ENCODE results near the gene SLC43A2.

SLC43A2 gene

GRCh38 chr17:1559047-1560043, 69.3 kb downstream of the SLC43A2 start:
- Mint-ChIP-seq H3K27ac (no peak overlapping the region), H3K4me3 (no peak overlapping the region), H3K27me3 (ENCODE audit: low read depth) (peaks cover 9% of the 10 kb centered on the region), H3K4me1 (ENCODE audit: low read depth) (peaks cover 44% of the 10 kb centered on the region), H3K36me3 (ENCODE audit: low read depth) (peaks cover 17% of the 10 kb centered on the region), H3K9me3 (no peaks in the 10 kb centered on the region)

- H3K27me3 Mint-ChIP-seq (ENCODE audit: low read depth) = no peaks in the 10 kb centered on the region
- peaks cover 18% of the 10 kb centered on the region for H3K36me3 Mint-ChIP-seq (ENCODE audit: low read depth)
Observed at GRCh38 chr17:1558401-1558800, 70.2 kb downstream of the SLC43A2 start.

GRCh38 chr17:1557355-1558095, 71.1 kb downstream of the SLC43A2 start:
- Mint-ChIP-seq H3K27ac (no peak overlapping the region), H3K36me3 (ENCODE audit: low read depth) (peaks cover 21% of the 10 kb centered on the region), H3K27me3 (ENCODE audit: low read depth) (no peaks in the 10 kb centered on the region), H3K4me1 (ENCODE audit: low read depth) (peaks cover 37% of the 10 kb centered on the region), H3K9me3 (no peaks in the 10 kb centered on the region), H3K4me3 (no peak overlapping the region)

More at GRCh38 chr17:1558401-1558800, 70.2 kb downstream of the SLC43A2 start:
- Mint-ChIP-seq H3K4me3 (no peak overlapping the region), H3K27ac (no peak overlapping the region), H3K4me1 (ENCODE audit: low read depth) (peaks cover 37% of the 10 kb centered on the region), H3K9me3 (no peaks in the 10 kb centered on the region)

GRCh38 chr17:1555651-1556471, 72.8 kb downstream of the SLC43A2 start:
- Mint-ChIP-seq H3K4me1 (ENCODE audit: low read depth) (peaks cover 29% of the 10 kb centered on the region), H3K36me3 (ENCODE audit: low read depth) (peaks cover 17% of the 10 kb centered on the region), H3K27ac (no peak overlapping the region), H3K27me3 (ENCODE audit: low read depth) (no peaks in the 10 kb centered on the region), H3K9me3 (no peaks in the 10 kb centered on the region), H3K4me3 (no peak overlapping the region)

- Mint-ChIP-seq H3K9me3 (no peaks in the 10 kb centered on the region), H3K4me1 (ENCODE audit: low read depth) (peaks cover 23% of the 10 kb centered on the region), H3K27ac (no peak overlapping the region), H3K36me3 (ENCODE audit: low read depth) (peaks cover 26% of the 10 kb centered on the region), H3K27me3 (ENCODE audit: low read depth) (no peaks in the 10 kb centered on the region), H3K4me3 (no peak overlapping the region)
Observed at GRCh38 chr17:1554751-1555540, 73.7 kb downstream of the SLC43A2 start.

GRCh38 chr17:1553354-1554266, 75.0 kb downstream of the SLC43A2 start:
- H3K36me3 Mint-ChIP-seq (ENCODE audit: low read depth) = peaks cover 26% of the 10 kb centered on the region
- H3K27ac Mint-ChIP-seq = no peak overlapping the region
- H3K4me1 Mint-ChIP-seq (ENCODE audit: low read depth) = peaks cover 22% of the 10 kb centered on the region
- H3K9me3 Mint-ChIP-seq = no peaks in the 10 kb centered on the region
- no peaks in the 10 kb centered on the region for H3K27me3 Mint-ChIP-seq (ENCODE audit: low read depth)
- H3K4me3 Mint-ChIP-seq = no peak overlapping the region

- Mint-ChIP-seq H3K27ac (no peak overlapping the region), H3K27me3 (ENCODE audit: low read depth) (no peaks in the 10 kb centered on the region), H3K9me3 (no peaks in the 10 kb centered on the region), H3K36me3 (ENCODE audit: low read depth) (peaks cover 28% of the 10 kb centered on the region), H3K4me3 (no peak overlapping the region), H3K4me1 (ENCODE audit: low read depth) (peaks cover 19% of the 10 kb centered on the region)
Observed at GRCh38 chr17:1552932-1553331, 75.7 kb downstream of the SLC43A2 start.

- no peak overlapping the region for H3K4me3 Mint-ChIP-seq
- H3K36me3 Mint-ChIP-seq (ENCODE audit: low read depth) = peaks cover 24% of the 10 kb centered on the region
- no peaks in the 10 kb centered on the region for H3K27me3 Mint-ChIP-seq (ENCODE audit: low read depth)
- H3K9me3 Mint-ChIP-seq = no peaks in the 10 kb centered on the region
- H3K4me1 Mint-ChIP-seq (ENCODE audit: low read depth) = peaks cover 13% of the 10 kb centered on the region
- no peak overlapping the region for H3K27ac Mint-ChIP-seq
Observed at GRCh38 chr17:1551741-1552140, 76.9 kb downstream of the SLC43A2 start.

GRCh38 chr17:1548032-1548431, 80.6 kb downstream of the SLC43A2 start:
- Mint-ChIP-seq H3K27ac (no peak overlapping the region), H3K27me3 (ENCODE audit: low read depth) (no peaks in the 10 kb centered on the region), H3K9me3 (no peaks in the 10 kb centered on the region), H3K4me1 (ENCODE audit: low read depth) (no peaks in the 10 kb centered on the region), H3K4me3 (no peak overlapping the region), H3K36me3 (ENCODE audit: low read depth) (peaks cover 22% of the 10 kb centered on the region)

- Mint-ChIP-seq H3K27me3 (ENCODE audit: low read depth) (no peaks in the 10 kb centered on the region), H3K36me3 (ENCODE audit: low read depth) (peaks cover 23% of the 10 kb centered on the region), H3K27ac (no peak overlapping the region), H3K4me3 (no peak overlapping the region), H3K4me1 (ENCODE audit: low read depth) (no peaks in the 10 kb centered on the region), H3K9me3 (no peaks in the 10 kb centered on the region)
Observed at GRCh38 chr17:1546292-1546922, 82.2 kb downstream of the SLC43A2 start.

GRCh38 chr17:1545618-1546017, 83.0 kb downstream of the SLC43A2 start:
- no peaks in the 10 kb centered on the region for H3K4me1 Mint-ChIP-seq (ENCODE audit: low read depth)
- H3K9me3 Mint-ChIP-seq = no peaks in the 10 kb centered on the region
- no peak overlapping the region for H3K4me3 Mint-ChIP-seq
- no peak overlapping the region for H3K27ac Mint-ChIP-seq
- peaks cover 24% of the 10 kb centered on the region for H3K36me3 Mint-ChIP-seq (ENCODE audit: low read depth)
- H3K27me3 Mint-ChIP-seq (ENCODE audit: low read depth) = no peaks in the 10 kb centered on the region

GRCh38 chr17:1542316-1542715, 86.3 kb downstream of the SLC43A2 start:
- Mint-ChIP-seq H3K27ac (no peak overlapping the region), H3K9me3 (no peaks in the 10 kb centered on the region), H3K4me3 (no peak overlapping the region), H3K4me1 (ENCODE audit: low read depth) (no peaks in the 10 kb centered on the region), H3K27me3 (ENCODE audit: low read depth) (no peaks in the 10 kb centered on the region), H3K36me3 (ENCODE audit: low read depth) (peaks cover 21% of the 10 kb centered on the region)
